HT-29 (cell line): ENCODE results near the gene CPVL. TPM values are rescaled to one million over a fixed set of nuclear protein-coding genes. Genes with fewer than 3 reads are reported as not detected.

Experiments used
- DNase-seq: peaks from one replicate; pipeline ENCODE4 v3.0.0-alpha.2; 2015; ENCODE audit warnings: low spot score
- total RNA-seq: library from RNA; depleted of rRNA; stranded (reverse); fragments of >200 nt; shearing (Covaris generic); gene quantifications from 2 replicates; pipeline ENCODE4 v1.2.3, GENCODE V29; 2014

CPVL gene
- total RNA-seq, 1 experiment from 2014 or later: 1.8 TPM

GRCh38 chr7:29045258-29046086 lies 100.9 kb downstream of the CPVL start:
- no peak for DNase-seq

GRCh38 chr7:29044554-29044953 lies 101.8 kb downstream of the CPVL start:
- DNase-seq: no peak

GRCh38 chr7:29043576-29043975 lies 102.8 kb downstream of the CPVL start:
- no peak for DNase-seq

GRCh38 chr7:29042824-29043231 lies 103.5 kb downstream of the CPVL start:
- DNase-seq: no peak

- DNase-seq: no peak
Measured at GRCh38 chr7:29041991-29042390, 104.3 kb downstream of the CPVL start.

DNA sequence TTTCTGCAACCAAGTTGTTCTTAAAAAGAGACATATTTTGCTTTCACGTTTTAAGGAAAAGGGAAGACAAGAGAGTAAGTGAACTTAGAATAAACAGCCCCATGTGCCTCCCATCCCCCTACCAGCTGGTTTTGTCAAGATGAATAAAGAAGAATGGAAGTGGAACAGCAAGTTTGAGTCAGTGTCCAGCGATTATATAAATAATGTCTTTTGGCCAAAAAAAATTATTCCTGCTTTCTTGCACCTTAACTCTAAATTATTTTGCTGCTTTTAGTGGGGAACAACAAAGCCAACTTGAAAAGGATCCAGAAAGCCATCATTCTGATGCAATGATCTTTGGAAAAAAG lies 105.8 kb downstream of the CPVL start:
- no peak for DNase-seq

DNA sequence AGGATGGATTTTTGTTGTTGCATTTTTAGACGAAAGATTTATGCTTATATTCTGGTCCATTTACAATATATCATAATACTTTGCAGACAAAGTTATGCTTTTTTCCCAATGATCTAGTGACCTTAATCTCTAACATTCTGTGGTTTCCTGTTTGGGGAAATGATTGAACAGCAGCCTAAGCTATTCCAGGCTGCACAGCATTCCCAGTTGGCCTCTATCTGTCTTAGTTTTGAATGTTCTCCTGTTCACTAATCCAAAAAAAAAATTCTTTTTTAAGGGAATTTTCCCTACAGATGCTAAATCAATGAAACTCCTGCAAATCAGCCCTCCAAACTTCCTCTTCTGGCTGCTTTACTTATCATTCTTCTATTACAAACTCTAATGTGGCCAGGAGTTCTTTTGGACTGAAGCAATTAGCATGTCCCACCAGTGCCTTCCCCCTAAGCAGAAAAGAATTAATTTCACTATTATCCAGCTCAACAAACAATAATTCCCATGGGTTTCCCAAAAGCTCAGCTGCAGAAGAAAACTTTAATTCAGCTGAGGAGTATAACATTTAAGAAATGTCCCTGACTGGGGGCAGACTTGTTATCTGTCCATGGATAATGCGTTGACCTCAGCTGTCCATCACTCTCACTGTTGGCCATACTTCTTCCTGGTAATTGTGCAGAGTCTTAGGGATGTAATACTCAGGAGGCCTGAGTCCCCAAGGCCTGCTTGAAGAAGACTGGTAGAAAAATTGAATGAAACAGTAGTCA lies 106.3 kb downstream of the CPVL start:
- DNase-seq: no peak

DNA sequence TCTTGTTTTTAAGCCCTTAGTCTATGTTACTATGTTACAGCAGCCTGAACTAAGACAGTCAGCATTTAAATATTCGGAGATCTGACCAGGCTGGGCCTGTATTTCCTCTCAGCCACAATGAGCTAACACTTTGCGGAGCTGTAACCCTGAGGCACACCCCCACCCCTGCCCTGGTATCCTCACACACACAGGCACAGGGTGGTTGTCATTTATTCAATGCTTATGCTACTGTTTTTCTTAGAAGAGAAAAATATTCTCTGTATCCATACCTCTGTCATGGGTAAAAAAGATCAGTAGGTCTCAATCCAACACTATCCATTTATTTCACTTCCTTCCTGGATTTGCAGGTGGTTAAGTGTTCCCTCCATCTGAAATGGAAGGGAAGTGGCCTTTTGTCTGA lies 107.9 kb downstream of the CPVL start:
- no peak for DNase-seq

DNA sequence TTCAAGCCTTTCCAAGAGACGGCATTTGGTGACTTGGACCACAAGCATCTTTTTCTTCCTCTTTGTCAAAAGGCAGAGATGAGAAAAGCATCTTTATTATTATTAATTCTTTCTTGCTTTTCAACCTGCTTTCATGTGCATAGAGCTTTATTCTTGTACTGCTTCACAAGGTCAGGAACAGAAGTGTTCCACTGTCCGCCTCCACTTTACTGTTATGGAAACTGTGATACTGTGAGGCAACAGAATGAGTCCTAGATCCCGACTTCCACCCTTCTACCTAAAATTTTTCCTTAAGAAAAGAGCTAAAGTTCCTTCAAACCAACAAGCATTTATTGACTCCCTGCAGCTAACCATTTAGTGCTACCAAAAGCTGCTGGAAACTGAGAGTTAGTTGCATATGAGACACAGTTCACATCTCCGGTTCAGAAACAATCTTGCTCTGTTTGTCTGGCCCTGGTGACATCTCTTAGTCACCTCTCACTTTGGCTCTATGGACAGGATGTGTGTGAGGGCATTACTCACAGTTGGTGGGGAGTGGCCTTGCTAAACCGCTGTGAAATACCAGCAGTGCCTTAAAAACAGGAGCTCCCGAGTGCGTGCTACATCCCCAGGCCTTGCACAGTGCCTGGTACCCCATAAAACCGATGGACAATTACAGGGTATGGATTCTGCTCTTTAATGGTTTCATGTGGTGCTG lies 111.1 kb downstream of the CPVL start:
- DNase-seq: no peak

GRCh38 chr7:29033584-29033983 lies 112.8 kb downstream of the CPVL start:
- no peak for DNase-seq

DNA sequence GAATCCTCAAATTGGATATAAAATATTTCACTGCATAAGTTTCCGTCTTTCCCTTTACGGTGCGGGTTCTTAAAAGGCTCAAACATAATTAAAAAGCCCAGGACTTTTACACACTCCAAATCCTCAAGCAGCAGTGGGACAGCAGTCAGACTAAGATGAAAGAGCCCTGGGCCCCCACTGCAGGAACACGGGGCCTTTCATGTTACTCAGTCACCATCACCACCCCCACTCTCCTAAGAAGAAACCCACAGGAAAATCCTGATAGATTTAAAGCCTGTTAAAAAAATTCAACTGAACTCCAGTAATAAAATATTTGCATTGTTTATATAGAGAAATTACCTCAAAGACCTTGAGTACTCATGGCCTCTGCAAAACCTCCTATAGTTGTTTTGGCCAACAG lies 114.2 kb downstream of the CPVL start:
- DNase-seq: no peak

DNA sequence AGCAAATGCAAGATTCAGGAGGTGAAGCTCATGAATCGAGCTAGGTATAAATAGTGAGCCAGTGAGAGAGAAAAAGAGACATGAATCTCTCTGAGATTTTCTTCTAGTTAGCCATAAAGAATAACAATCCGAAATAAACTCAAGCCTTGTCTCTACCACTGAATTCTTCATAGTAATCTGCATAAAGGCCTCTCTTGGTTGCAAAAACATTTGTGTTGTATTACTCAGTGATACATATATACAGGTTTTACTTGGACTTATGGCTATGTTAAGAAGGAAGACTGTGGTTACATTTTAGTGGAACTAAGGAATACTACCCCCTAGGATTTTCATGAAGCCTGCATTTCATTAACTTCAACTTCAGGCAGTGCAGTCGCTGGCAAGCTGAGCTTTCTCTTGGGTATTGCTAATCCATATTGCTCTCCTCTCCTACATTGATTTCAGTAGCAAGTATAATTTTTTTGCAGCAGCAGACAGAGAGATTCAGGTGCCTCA lies 115.5 kb downstream of the CPVL start:
- DNase-seq: no peak

GRCh38 chr7:29022291-29022988 lies 123.9 kb downstream of the CPVL start:
- no peak for DNase-seq

DNA sequence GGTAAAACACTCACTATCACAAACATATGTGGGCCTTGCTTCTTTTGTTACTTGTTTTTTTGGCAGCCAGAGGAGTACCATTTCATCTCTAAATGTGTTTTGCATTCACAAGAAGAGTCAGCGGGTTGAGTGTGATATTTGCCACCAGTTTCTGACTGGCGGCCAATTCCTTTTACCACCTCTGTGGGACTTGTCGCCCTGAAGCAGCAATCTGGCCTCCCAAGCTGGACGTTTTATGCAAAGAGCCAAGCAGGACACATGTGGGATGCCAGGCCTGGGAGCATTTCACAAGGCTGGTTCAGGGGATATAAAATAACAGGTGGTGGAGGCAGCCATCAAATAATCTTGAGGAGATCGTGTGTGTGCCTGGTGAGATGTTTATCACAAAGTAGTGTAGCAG lies 126.4 kb downstream of the CPVL start:
- no peak for DNase-seq

DNA sequence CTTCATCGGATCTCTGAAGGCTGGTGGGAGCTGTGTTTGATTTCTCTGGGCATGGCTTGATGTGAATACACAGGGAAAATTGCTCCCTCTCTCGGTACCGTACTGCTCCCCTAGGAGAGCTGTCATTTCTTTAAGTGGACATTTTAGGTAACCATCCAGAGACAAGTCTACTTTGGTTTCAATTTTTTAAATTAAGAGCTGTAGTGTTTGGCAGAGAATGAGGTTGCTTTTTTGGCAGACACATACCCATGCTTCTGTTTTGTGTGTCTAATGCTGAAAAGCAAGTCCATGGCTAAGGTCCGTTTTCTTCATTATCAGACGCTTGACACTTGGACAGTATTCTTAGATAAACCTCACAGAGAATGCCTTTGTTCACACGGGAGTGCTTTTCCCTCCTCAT lies 127.0 kb downstream of the CPVL start:
- no peak for DNase-seq

- no peak for DNase-seq
Measured at GRCh38 chr7:29017713-29018112, 128.6 kb downstream of the CPVL start.

- DNase-seq: no peak
Measured at GRCh38 chr7:29014725-29015124, 131.6 kb downstream of the CPVL start.

DNA sequence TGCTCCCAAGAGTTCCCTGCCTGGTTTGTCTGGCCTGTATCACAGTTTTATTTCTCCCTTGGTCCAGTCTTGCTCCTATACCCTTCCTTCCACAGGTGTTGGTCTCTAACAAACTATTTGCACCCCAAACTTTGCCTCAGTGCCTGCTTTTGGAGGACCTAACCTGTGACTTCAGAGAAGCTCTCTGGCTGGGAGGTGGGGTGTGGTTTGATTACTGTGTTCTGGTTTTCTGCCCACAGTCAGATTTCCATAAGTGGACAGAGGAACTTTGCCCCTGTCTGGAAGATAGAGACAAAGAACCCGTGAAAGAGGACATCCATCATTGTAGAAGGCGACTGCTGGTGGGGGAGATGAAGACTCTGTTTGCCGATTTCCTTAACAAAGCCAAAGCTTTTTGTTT lies 132.4 kb downstream of the CPVL start:
- no peak for DNase-seq

- DNase-seq: no peak
Measured at GRCh38 chr7:29013082-29013695, 133.1 kb downstream of the CPVL start.

DNA sequence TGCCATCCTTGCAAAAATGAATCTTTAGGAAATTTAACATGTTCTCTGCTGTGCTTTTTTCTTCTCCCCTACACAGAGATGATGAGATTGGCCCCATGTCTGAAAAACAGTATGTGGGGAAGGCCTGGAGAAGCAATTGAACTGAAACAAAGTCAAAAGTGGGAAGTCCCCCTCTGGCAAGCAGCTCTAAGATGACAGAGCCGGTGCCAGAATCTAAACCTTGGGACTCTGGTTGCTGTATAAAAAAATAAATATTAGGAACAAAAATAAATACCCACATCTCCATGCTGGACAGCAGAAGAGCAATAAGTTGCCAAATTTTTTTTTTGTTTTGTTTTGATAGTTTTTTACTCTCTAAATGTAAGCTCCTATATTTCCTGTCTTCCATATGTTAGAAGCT lies 136.4 kb downstream of the CPVL start:
- DNase-seq: no peak

- no peak for DNase-seq
Measured at GRCh38 chr7:29008590-29008989, 137.7 kb downstream of the CPVL start.
